HepG2 (cell line): ENCODE measurements around the gene PDCD2L. TPM values are rescaled to one million over a fixed set of nuclear protein-coding genes. Genes with fewer than 3 reads are reported as not detected.

Experiments
- ATAC-seq: fragments of 200-7000 bp; cut with Tn5 transposase; 3 replicates; pipeline ENCODE4 v1.9.1; 2020; ENCODE audit warnings: mild to moderate bottlenecking, moderate library complexity
- BruUV-seq: library from RNA; stranded (reverse); fragments of 400-500 nt; replicated peaks from 2 replicates; lab custom pipeline; 2021; lab: Mats Ljungman, UMichigan
- CTCF ChIA-PET: fragments of 300-600 bp; formaldehyde crosslinking; extraction: SDS; loops from one replicate; lab custom pipeline; 2021; ENCODE audit warnings: low total read pairs, inconsistent platforms, low intra/inter-chr PET ratio; lab: Yijun Ruan, JAX
- POLR2A ChIA-PET: fragments of 350-600 bp; sonication (Branson Sonifier 250); formaldehyde crosslinking; loops from one replicate; lab custom pipeline; 2020; ENCODE audit warnings: antibody characterized with exemption, inconsistent platforms; lab: Yijun Ruan, JAX
- DNase-seq: peaks from one replicate; pipeline ENCODE4 v3.0.0-alpha.2; 2015; ENCODE audit warnings: low spot score
- FAIRE-seq: peaks from 3 replicates; lab custom pipeline; 2011; peaks lifted over from hg19 to GRCh38; lab: Jason Lieb, UNC
- H2AFZ ChIP-seq: one replicate; pipeline ENCODE4 v1.6.1; 2011; ENCODE audit warnings: low read length, inconsistent platforms
- H3K27ac ChIP-seq: fragments of 300-600 bp; 3 replicates; pipeline ENCODE4 v1.8.0; 2011; ENCODE audit warnings: mixed run types, mild to moderate bottlenecking, mixed read lengths, low read length, inconsistent platforms; ENCODE audit not compliant: insufficient read depth; ENCODE audit errors: extremely low read length
- H3K27me3 ChIP-seq, 2 experiments: fragments of 200-600 bp in 1 of 2; 2 replicates in 1 of 2; 3 replicates in 1 of 2; pipeline versions ENCODE4 v1.6.0 to v1.8.0; 2011; ENCODE audit warnings: low read length in 2 of 2, mild to moderate bottlenecking in 2 of 2, moderate library complexity in 2 of 2, inconsistent platforms in 1 of 2; ENCODE audit not compliant: insufficient read depth in 2 of 2, control insufficient read depth in 1 of 2
- H3K36me3 ChIP-seq, 2 experiments: fragments of 200-600 bp in 1 of 2; replicated peaks in 1 of 2; 2 replicates in 1 of 2; 3 replicates in 1 of 2; pipeline versions ENCODE4 v1.5.1 to v1.8.0; 2011; ENCODE audit warnings: low read length in 2 of 2, inconsistent platforms in 1 of 2; ENCODE audit not compliant: insufficient read depth in 2 of 2, control insufficient read depth in 1 of 2
- H3K4me1 ChIP-seq: 2 replicates; pipeline ENCODE4 v1.5.1; 2012; ENCODE audit warnings: low read length, inconsistent platforms; ENCODE audit not compliant: insufficient read depth
- H3K4me2 ChIP-seq: 2 replicates; pipeline ENCODE4 v1.6.0; 2011; ENCODE audit warnings: low read depth, low read length, inconsistent platforms
- H3K4me3 ChIP-seq, 3 experiments: fragments of 200-600 bp in 1 of 3; sonication (generic), shearing (Covaris generic) in 1 of 3; replicated peaks in 1 of 3; 2 replicates each; pipeline ENCODE4 v1.5.1; 2011 to 2016; ENCODE audit warnings: low read length in 3 of 3, inconsistent platforms in 2 of 3, low read depth in 2 of 3, mild to moderate bottlenecking in 2 of 3, control low read depth in 1 of 3, mixed read lengths in 1 of 3; ENCODE audit not compliant: insufficient read depth in 1 of 3
- H3K79me2 ChIP-seq: one replicate; pipeline ENCODE4 v1.6.1; 2011; ENCODE audit warnings: low read length, inconsistent platforms; ENCODE audit not compliant: insufficient read depth
- H3K9ac ChIP-seq: 2 replicates; pipeline ENCODE4 v1.6.0; 2011; ENCODE audit warnings: mild to moderate bottlenecking, low read depth, low read length, inconsistent platforms; ENCODE audit not compliant: insufficient read depth
- H3K9me3 ChIP-seq: 2 replicates; pipeline ENCODE4 v1.5.1; 2012; ENCODE audit warnings: mild to moderate bottlenecking, low read length
- H4K20me1 ChIP-seq: 2 replicates; pipeline ENCODE4 v1.6.0; 2011; ENCODE audit warnings: inconsistent platforms, mild to moderate bottlenecking, low read length, moderate library complexity; ENCODE audit not compliant: insufficient read depth
- GABPA ChIP-seq, 2 experiments: IDR thresholded peaks; 2 replicates each; pipeline ENCODE4 v1.6.1; 2011 to 2016; ENCODE audit warnings: low read depth in 2 of 2, low read length in 1 of 2, missing biosample characterization in 1 of 2, missing genetic modification characterization in 1 of 2
- RBFOX2 ChIP-seq: fragments of 200-400 bp; formaldehyde crosslinking; IDR thresholded peaks from 2 replicates; pipeline ENCODE4 v1.6.1; 2017; ENCODE audit warnings: low read depth, mild to moderate bottlenecking, low read length
- SAP130 ChIP-seq: IDR thresholded peaks from 2 replicates; pipeline ENCODE4 v1.6.1; 2016; ENCODE audit warnings: low read depth
- STAG1 ChIP-seq: sonication (generic); formaldehyde crosslinking; IDR thresholded peaks from 2 replicates; pipeline ENCODE4 v1.4.0; 2020; ENCODE audit warnings: missing genetic modification reagents
- TEAD3 ChIP-seq: optimal IDR thresholded peaks from 2 replicates; pipeline ENCODE3; 2016; ENCODE audit warnings: borderline replicate concordance
- ZFP82 ChIP-seq: sonication (generic); formaldehyde crosslinking; IDR thresholded peaks from 2 replicates; pipeline ENCODE4 v1.5.1; 2020; ENCODE audit warnings: mild to moderate bottlenecking, missing genetic modification reagents, borderline replicate concordance
- ZFYVE20 ChIP-seq: sonication (generic); formaldehyde crosslinking; IDR thresholded peaks from 2 replicates; pipeline ENCODE4 v1.8.0; 2023; ENCODE audit warnings: low read depth, mild to moderate bottlenecking, moderate library complexity, missing genetic modification reagents, borderline replicate concordance
- ZNF280B ChIP-seq: sonication (generic); formaldehyde crosslinking; IDR thresholded peaks from 2 replicates; pipeline ENCODE4 v1.5.0; 2020; ENCODE audit warnings: missing genetic modification reagents, mild to moderate bottlenecking, borderline replicate concordance
- ZNF770 ChIP-seq: sonication (generic); formaldehyde crosslinking; IDR thresholded peaks from 2 replicates; pipeline ENCODE4 v1.5.0; 2020; ENCODE audit warnings: mild to moderate bottlenecking, missing genetic modification reagents
- WGBS: methylation state at CpG from one replicate; pipeline ENCODE4 v1.1.6; 2017; ENCODE audit warnings: low lambda C conversion rate; 5-methylcytosine and 5-hydroxymethylcytosine counted together
- in situ Hi-C: cut with HindIII; loops from 2 replicates; pipeline ENCODE4 v1.10.0; 2017; ENCODE audit warnings: low pct_unique_long_range_greater_than_20kb; ENCODE audit not compliant: extremely low pct_ligation_motif_present
- intact Hi-C: fragments of 100-400 bp; cut with micrococcal nuclease; formaldehyde crosslinking; loops from one replicate; pipeline ENCODE4 v1.10.0; 2022; ENCODE audit not compliant: unreplicated experiment
- polyA plus RNA-seq, 8 experiments: library from polyadenylated mRNA; depleted of rRNA in 3 of 8; stranded (reverse) in 7 of 8; unstranded in 1 of 8; fragments of >200 nt; fragmentation: Illumina TruSeq in 4 of 8; extraction: Trizol in 4 of 8; gene quantifications; 2 replicates each; pipeline versions ENCODE4 v1.2.1 to v1.2.3, GENCODE V29; 2011 to 2016; ENCODE audit warnings: low read depth in 4 of 8, missing spikeins in 1 of 8, mixed read lengths in 1 of 8; ENCODE audit not compliant: insufficient read depth in 1 of 8
- total RNA-seq, 5 experiments: library from RNA; depleted of rRNA; stranded (reverse); fragments of >200 nt; fragmentation: Illumina TruSeq; extraction: Trizol; gene quantifications; 2 replicates each; pipeline ENCODE4 v1.2.3, GENCODE V29; 2016; ENCODE audit warnings: low read depth in 1 of 5
- TF ChIP-seq, protein P1 (sequence below): sonication (generic); formaldehyde crosslinking; IDR thresholded peaks from 2 replicates; pipeline ENCODE4 v1.5.0; 2020; ENCODE audit warnings: mild to moderate bottlenecking, missing genetic modification reagents, moderate library complexity

The PDCD2L gene
- total and polyA plus RNA-seq, 2 of the 13 experiments (the other 11 are each of a cell fraction or from before 2014, with no cell fraction given) = 29.3 to 35.2 TPM

GRCh38 chr19:34430738-34431625 lies 26.8 kb downstream of the PDCD2L start:
- H2AFZ ChIP-seq = no peak overlapping the region
- peaks cover 10 to 42% of the 10 kb centered on the region in 2 experiments for H3K36me3 ChIP-seq
- WGBS = 45% methylated on average over 6 of the region's 6 CpGs
- ATAC-seq (peak; percentile 53; the same call in 2 of the 3 replicates), DNase-seq (peak; percentile 57), FAIRE-seq (no peak)
- no peak overlapping the region for H3K27ac ChIP-seq
- H3K4me1 ChIP-seq = peaks cover 41% of the 10 kb centered on the region
- no peaks in the 10 kb centered on the region; a peak in 1 of 5 replicates for H3K27me3 ChIP-seq
- CTCF ChIA-PET = no interaction called here
- peaks cover 47% of the 10 kb centered on the region for H4K20me1 ChIP-seq
- H3K4me3 ChIP-seq = peak overlapping the region; percentile 87 to 90 (median 89); a peak in 5 of 6 replicates
- H3K9ac ChIP-seq = peak overlapping the region; percentile 86; the same call in 1 of the 2 replicates
- in situ Hi-C loops = no loop called here
- TF ChIP-seq ZFYVE20 (CRISPR knock-in tag) = no peak
- no peak for TF ChIP-seq GABPA (IDR thresholded peaks at IDR 0.05; ENCODE audit: low read depth, low read length)
- 0 out of 2 replicates have a peak, but pooled peaks have one; percentile 18 for TF ChIP-seq GABPA (CRISPR knock-in tag; IDR thresholded peaks at IDR 0.05; ENCODE audit: low read depth)
- TF ChIP-seq TEAD3 (CRISPR knock-in tag) = peak; percentile 18
- TF ChIP-seq ZFP82 = no peak
- no peak for TF ChIP-seq ZNF280B
- 0 out of 2 replicates have a peak, but pooled peaks have one; percentile 30 for TF ChIP-seq SAP130
- peak; percentile 43 for TF ChIP-seq STAG1 (CRISPR knock-in tag)
- TF ChIP-seq, protein P1, sequence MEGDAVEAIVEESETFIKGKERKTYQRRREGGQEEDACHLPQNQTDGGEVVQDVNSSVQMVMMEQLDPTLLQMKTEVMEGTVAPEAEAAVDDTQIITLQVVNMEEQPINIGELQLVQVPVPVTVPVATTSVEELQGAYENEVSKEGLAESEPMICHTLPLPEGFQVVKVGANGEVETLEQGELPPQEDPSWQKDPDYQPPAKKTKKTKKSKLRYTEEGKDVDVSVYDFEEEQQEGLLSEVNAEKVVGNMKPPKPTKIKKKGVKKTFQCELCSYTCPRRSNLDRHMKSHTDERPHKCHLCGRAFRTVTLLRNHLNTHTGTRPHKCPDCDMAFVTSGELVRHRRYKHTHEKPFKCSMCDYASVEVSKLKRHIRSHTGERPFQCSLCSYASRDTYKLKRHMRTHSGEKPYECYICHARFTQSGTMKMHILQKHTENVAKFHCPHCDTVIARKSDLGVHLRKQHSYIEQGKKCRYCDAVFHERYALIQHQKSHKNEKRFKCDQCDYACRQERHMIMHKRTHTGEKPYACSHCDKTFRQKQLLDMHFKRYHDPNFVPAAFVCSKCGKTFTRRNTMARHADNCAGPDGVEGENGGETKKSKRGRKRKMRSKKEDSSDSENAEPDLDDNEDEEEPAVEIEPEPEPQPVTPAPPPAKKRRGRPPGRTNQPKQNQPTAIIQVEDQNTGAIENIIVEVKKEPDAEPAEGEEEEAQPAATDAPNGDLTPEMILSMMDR (CRISPR knock-in tag) = peak; percentile 65
- TF ChIP-seq RBFOX2 = 0 out of 2 replicates have a peak, but pooled peaks have one; percentile 32
- TF ChIP-seq ZNF770 (CRISPR knock-in tag) = peak; percentile 31; the same call in 1 of the 2 replicates
- TF ChIP-seq, all 625 proteins: peak for 7
- no TSS peak for BruUV-seq
- intact Hi-C loops = no loop called here
- H3K9me3 ChIP-seq = no peaks in the 10 kb centered on the region
- POLR2A ChIA-PET = interaction anchor here (1.3 kb wide), 1 partner anchor 71 kb away, joined by 4 read pairs; no protein-coding TSS in a partner anchor
- H3K79me2 ChIP-seq = peaks cover 64% of the 10 kb centered on the region
- H3K4me2 ChIP-seq = peak overlapping the region; percentile 80
